WTC11 (cell line): ENCODE data around the gene OR11H6. TPM values are rescaled to one million over a fixed set of nuclear protein-coding genes. Genes with fewer than 3 reads are reported as not detected.

Experiments used
- ATAC-seq: fragments of 200-7000 bp; cut with Tn5 transposase; 2 replicates; pipeline ENCODE4 v1.10.0; 2021; ENCODE audit warnings: mild to moderate bottlenecking, moderate library complexity
- CTCF ChIA-PET: fragments of 300-600 bp; sonication (Branson Sonifier 250); formaldehyde crosslinking; loops from one replicate; lab custom pipeline; 2021; ENCODE audit warnings: antibody characterized with exemption; lab: Charles Lee
- POLR2A ChIA-PET: fragments of 350-600 bp; sonication (Branson Sonifier 250); formaldehyde crosslinking; loops from one replicate; lab custom pipeline; 2021; ENCODE audit warnings: antibody characterized with exemption; lab: Charles Lee
- DNase-seq: peaks from one replicate; pipeline ENCODE4 v3.0.0; 2021; ENCODE audit warnings: low spot score
- H3K27ac Mint-ChIP-seq: 2 replicates; pipeline ENCODE4 v1.8.0; 2021; ENCODE audit warnings: mixed read lengths
- H3K27me3 Mint-ChIP-seq: 2 replicates; pipeline ENCODE4 v1.8.0; 2021; ENCODE audit warnings: low read depth, mild to moderate bottlenecking, moderate library complexity, mixed read lengths
- H3K36me3 Mint-ChIP-seq: 2 replicates; pipeline ENCODE4 v1.8.0; 2021; ENCODE audit warnings: mixed read lengths
- H3K4me1 Mint-ChIP-seq: 2 replicates; pipeline ENCODE4 v1.8.0; 2022; ENCODE audit warnings: mixed read lengths
- H3K4me3 Mint-ChIP-seq: 2 replicates; pipeline ENCODE4 v1.8.0; 2021; ENCODE audit warnings: mild to moderate bottlenecking, moderate library complexity, mixed read lengths
- H3K9me3 Mint-ChIP-seq: 2 replicates; pipeline ENCODE4 v1.8.0; 2021; ENCODE audit warnings: mixed read lengths
- ELF4 ChIP-seq: sonication (generic); formaldehyde crosslinking; IDR thresholded peaks from 2 replicates; pipeline ENCODE4 v1.8.1; 2022; ENCODE audit warnings: low read depth, mild to moderate bottlenecking, moderate library complexity, missing genetic modification reagents
- ESRRA ChIP-seq: sonication (generic); formaldehyde crosslinking; IDR thresholded peaks from 2 replicates; pipeline ENCODE4 v1.8.1; 2022; ENCODE audit warnings: mild to moderate bottlenecking, missing genetic modification reagents, borderline replicate concordance
- HMGA2 ChIP-seq: fragments of 250-450 bp; sonication (Bioruptor Pico); IDR thresholded peaks from 2 replicates; pipeline ENCODE4 v1.4.0; 2021; ENCODE audit warnings: mild to moderate bottlenecking, moderate library complexity
- IRF2 ChIP-seq: sonication (generic); formaldehyde crosslinking; IDR thresholded peaks from 2 replicates; pipeline ENCODE4 v1.8.0; 2022; ENCODE audit warnings: low read depth, missing genetic modification reagents, borderline replicate concordance
- JUN ChIP-seq: sonication (generic); formaldehyde crosslinking; IDR thresholded peaks from 2 replicates; pipeline ENCODE4 v1.8.0; 2023; ENCODE audit warnings: mild to moderate bottlenecking, missing genetic modification reagents
- KAT7 ChIP-seq: sonication (generic); formaldehyde crosslinking; IDR thresholded peaks from 2 replicates; pipeline ENCODE4 v1.8.1; 2023; ENCODE audit warnings: missing genetic modification reagents, mild to moderate bottlenecking, borderline replicate concordance
- NFYB ChIP-seq: sonication (generic); formaldehyde crosslinking; conservative IDR thresholded peaks from 2 replicates; pipeline ENCODE4 v1.8.0; 2022; ENCODE audit warnings: low read depth, missing genetic modification reagents
- NR1H2 ChIP-seq: sonication (generic); formaldehyde crosslinking; IDR thresholded peaks from 2 replicates; pipeline ENCODE4 v1.9.0; 2021; ENCODE audit warnings: mild to moderate bottlenecking, moderate library complexity, missing genetic modification reagents
- NR2C2 ChIP-seq: sonication (generic); formaldehyde crosslinking; IDR thresholded peaks from 2 replicates; pipeline ENCODE4 v1.8.0; 2022; ENCODE audit warnings: mild to moderate bottlenecking, missing genetic modification reagents
- TEAD1 ChIP-seq: sonication (generic); formaldehyde crosslinking; IDR thresholded peaks from 2 replicates; pipeline ENCODE4 v1.8.0; 2022; ENCODE audit warnings: mild to moderate bottlenecking, missing genetic modification reagents
- ZNF219 ChIP-seq: sonication (generic); formaldehyde crosslinking; IDR thresholded peaks from 2 replicates; pipeline ENCODE4 v1.8.0; 2023; ENCODE audit warnings: missing genetic modification reagents, mild to moderate bottlenecking, borderline replicate concordance
- ZNF396 ChIP-seq: fragments of 250-450 bp; sonication (Bioruptor Pico); IDR thresholded peaks from 2 replicates; pipeline ENCODE4 v1.8.0; 2021; ENCODE audit warnings: mild to moderate bottlenecking, moderate library complexity, borderline replicate concordance
- ZNF423 ChIP-seq: fragments of 250-450 bp; sonication (Bioruptor Pico); IDR thresholded peaks from 2 replicates; pipeline ENCODE4 v2.1.2; 2022; ENCODE audit warnings: mild to moderate bottlenecking, moderate library complexity
- total RNA-seq: library from RNA; stranded (reverse); gene quantifications from 3 replicates; pipeline ENCODE4 v1.2.3, GENCODE V29; 2021
- TF ChIP-seq, protein P1 (sequence below): sonication (generic); formaldehyde crosslinking; IDR thresholded peaks from 2 replicates; pipeline ENCODE4 v1.8.0; 2022; ENCODE audit warnings: missing genetic modification reagents
- TF ChIP-seq, protein P2 (sequence below): sonication (generic); formaldehyde crosslinking; IDR thresholded peaks from 2 replicates; pipeline ENCODE4 v1.8.0; 2023; ENCODE audit warnings: missing genetic modification reagents, mild to moderate bottlenecking, borderline replicate concordance
- TF ChIP-seq, protein P3 (sequence below): sonication (generic); formaldehyde crosslinking; IDR thresholded peaks from 2 replicates; pipeline ENCODE4 v1.8.1; 2022; ENCODE audit warnings: mild to moderate bottlenecking, missing genetic modification reagents, moderate library complexity, borderline replicate concordance
- TF ChIP-seq, protein P4 (sequence below): sonication (generic); formaldehyde crosslinking; IDR thresholded peaks from 2 replicates; pipeline ENCODE4 v1.8.1; 2023; ENCODE audit warnings: mild to moderate bottlenecking, moderate library complexity, missing genetic modification reagents
- TF ChIP-seq, protein P5 (sequence below): sonication (generic); formaldehyde crosslinking; conservative IDR thresholded peaks from 2 replicates; pipeline ENCODE4 v1.8.1; 2023; ENCODE audit warnings: mild to moderate bottlenecking, low read depth, missing genetic modification reagents, moderate library complexity
- TF ChIP-seq, protein P6 (sequence below): sonication (generic); formaldehyde crosslinking; IDR thresholded peaks from 2 replicates; pipeline ENCODE4 v1.8.0; 2022; ENCODE audit warnings: mild to moderate bottlenecking, missing genetic modification reagents

The OR11H6 gene
- total RNA-seq, 1 experiment from 2014 or later = not detected

DNA sequence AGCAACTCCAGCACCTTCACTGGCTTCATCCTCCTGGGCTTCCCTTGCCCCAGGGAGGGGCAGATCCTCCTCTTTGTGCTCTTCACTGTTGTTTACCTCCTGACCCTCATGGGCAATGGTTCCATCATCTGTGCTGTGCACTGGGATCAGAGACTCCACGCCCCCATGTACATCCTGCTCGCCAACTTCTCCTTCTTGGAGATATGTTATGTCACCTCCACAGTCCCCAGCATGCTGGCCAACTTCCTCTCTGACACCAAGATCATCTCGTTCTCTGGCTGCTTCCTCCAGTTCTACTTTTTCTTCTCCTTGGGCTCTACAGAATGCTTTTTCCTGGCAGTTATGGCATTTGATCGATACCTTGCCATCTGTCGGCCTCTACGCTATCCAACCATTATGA is 26.1 kb upstream of the OR11H6 start:
- Mint-ChIP-seq H3K9me3 (peaks cover 75% of the 10 kb centered on the region), H3K27ac (no peak overlapping the region), H3K4me3 (no peak overlapping the region)

DNA sequence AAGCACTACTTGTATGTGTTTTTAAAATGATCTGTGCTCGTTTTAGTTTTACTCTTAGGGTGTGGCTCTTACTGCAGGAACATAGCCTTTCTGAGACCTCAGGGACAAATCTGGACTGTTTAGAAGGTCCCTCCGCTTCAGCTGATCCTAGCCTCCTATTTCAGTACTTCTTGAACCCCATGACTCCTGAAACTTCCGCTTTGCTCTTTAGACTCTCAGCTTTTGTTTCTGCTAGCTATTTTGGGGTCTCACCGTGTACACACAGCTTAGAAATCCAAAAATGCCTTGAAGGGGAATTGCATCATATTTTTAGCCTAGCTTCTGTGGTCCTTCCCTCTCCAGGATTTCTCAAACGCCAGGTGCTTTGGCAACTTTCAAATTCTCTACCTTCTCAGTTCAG is 24.5 kb upstream of the OR11H6 start:
- ChIA-PET POLR2A (no interaction called here), CTCF (no interaction called here)
- DNase-seq (no peak), ATAC-seq (no peak)
- Mint-ChIP-seq H3K4me3 (no peak overlapping the region), H3K27me3 (peaks cover 15% of the 10 kb centered on the region), H3K9me3 (peaks cover 73% of the 10 kb centered on the region), H3K36me3 (peaks cover 50% of the 10 kb centered on the region), H3K27ac (no peak overlapping the region), H3K4me1 (no peaks in the 10 kb centered on the region)
- no peak for TF ChIP-seq KAT7 (CRISPR knock-in tag)
- no peak for TF ChIP-seq NFYB
- no peak for TF ChIP-seq TEAD1
- no peak for TF ChIP-seq ZNF423 (CRISPR knock-in tag)
- TF ChIP-seq, protein P1, sequence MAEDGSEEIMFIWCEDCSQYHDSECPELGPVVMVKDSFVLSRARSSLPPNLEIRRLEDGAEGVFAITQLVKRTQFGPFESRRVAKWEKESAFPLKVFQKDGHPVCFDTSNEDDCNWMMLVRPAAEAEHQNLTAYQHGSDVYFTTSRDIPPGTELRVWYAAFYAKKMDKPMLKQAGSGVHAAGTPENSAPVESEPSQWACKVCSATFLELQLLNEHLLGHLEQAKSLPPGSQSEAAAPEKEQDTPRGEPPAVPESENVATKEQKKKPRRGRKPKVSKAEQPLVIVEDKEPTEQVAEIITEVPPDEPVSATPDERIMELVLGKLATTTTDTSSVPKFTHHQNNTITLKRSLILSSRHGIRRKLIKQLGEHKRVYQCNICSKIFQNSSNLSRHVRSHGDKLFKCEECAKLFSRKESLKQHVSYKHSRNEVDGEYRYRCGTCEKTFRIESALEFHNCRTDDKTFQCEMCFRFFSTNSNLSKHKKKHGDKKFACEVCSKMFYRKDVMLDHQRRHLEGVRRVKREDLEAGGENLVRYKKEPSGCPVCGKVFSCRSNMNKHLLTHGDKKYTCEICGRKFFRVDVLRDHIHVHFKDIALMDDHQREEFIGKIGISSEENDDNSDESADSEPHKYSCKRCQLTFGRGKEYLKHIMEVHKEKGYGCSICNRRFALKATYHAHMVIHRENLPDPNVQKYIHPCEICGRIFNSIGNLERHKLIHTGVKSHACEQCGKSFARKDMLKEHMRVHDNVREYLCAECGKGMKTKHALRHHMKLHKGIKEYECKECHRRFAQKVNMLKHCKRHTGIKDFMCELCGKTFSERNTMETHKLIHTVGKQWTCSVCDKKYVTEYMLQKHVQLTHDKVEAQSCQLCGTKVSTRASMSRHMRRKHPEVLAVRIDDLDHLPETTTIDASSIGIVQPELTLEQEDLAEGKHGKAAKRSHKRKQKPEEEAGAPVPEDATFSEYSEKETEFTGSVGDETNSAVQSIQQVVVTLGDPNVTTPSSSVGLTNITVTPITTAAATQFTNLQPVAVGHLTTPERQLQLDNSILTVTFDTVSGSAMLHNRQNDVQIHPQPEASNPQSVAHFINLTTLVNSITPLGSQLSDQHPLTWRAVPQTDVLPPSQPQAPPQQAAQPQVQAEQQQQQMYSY = no peak
- TF ChIP-seq NR2C2 = no peak
- TF ChIP-seq HMGA2 (CRISPR knock-in tag) = no peak
- TF ChIP-seq ZNF396 (CRISPR knock-in tag) = no peak
- TF ChIP-seq, protein P2, sequence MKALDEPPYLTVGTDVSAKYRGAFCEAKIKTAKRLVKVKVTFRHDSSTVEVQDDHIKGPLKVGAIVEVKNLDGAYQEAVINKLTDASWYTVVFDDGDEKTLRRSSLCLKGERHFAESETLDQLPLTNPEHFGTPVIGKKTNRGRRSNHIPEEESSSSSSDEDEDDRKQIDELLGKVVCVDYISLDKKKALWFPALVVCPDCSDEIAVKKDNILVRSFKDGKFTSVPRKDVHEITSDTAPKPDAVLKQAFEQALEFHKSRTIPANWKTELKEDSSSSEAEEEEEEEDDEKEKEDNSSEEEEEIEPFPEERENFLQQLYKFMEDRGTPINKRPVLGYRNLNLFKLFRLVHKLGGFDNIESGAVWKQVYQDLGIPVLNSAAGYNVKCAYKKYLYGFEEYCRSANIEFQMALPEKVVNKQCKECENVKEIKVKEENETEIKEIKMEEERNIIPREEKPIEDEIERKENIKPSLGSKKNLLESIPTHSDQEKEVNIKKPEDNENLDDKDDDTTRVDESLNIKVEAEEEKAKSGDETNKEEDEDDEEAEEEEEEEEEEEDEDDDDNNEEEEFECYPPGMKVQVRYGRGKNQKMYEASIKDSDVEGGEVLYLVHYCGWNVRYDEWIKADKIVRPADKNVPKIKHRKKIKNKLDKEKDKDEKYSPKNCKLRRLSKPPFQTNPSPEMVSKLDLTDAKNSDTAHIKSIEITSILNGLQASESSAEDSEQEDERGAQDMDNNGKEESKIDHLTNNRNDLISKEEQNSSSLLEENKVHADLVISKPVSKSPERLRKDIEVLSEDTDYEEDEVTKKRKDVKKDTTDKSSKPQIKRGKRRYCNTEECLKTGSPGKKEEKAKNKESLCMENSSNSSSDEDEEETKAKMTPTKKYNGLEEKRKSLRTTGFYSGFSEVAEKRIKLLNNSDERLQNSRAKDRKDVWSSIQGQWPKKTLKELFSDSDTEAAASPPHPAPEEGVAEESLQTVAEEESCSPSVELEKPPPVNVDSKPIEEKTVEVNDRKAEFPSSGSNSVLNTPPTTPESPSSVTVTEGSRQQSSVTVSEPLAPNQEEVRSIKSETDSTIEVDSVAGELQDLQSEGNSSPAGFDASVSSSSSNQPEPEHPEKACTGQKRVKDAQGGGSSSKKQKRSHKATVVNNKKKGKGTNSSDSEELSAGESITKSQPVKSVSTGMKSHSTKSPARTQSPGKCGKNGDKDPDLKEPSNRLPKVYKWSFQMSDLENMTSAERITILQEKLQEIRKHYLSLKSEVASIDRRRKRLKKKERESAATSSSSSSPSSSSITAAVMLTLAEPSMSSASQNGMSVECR (CRISPR knock-in tag) = no peak
- no peak for TF ChIP-seq IRF2 (CRISPR knock-in tag)
- TF ChIP-seq NR1H2 (CRISPR knock-in tag) = no peak

More for the DNA sequence above, 26.1 kb upstream of the OR11H6 start:
- ChIA-PET CTCF (no interaction called here), POLR2A (no interaction called here)
- H3K27me3 Mint-ChIP-seq = peaks cover 14% of the 10 kb centered on the region
- peaks cover 46% of the 10 kb centered on the region for H3K36me3 Mint-ChIP-seq
- DNase-seq (no peak), ATAC-seq (no peak)
- TF ChIP-seq, protein P3, sequence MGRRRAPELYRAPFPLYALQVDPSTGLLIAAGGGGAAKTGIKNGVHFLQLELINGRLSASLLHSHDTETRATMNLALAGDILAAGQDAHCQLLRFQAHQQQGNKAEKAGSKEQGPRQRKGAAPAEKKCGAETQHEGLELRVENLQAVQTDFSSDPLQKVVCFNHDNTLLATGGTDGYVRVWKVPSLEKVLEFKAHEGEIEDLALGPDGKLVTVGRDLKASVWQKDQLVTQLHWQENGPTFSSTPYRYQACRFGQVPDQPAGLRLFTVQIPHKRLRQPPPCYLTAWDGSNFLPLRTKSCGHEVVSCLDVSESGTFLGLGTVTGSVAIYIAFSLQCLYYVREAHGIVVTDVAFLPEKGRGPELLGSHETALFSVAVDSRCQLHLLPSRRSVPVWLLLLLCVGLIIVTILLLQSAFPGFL (CRISPR knock-in tag) = no peak
- TF ChIP-seq, protein P4, sequence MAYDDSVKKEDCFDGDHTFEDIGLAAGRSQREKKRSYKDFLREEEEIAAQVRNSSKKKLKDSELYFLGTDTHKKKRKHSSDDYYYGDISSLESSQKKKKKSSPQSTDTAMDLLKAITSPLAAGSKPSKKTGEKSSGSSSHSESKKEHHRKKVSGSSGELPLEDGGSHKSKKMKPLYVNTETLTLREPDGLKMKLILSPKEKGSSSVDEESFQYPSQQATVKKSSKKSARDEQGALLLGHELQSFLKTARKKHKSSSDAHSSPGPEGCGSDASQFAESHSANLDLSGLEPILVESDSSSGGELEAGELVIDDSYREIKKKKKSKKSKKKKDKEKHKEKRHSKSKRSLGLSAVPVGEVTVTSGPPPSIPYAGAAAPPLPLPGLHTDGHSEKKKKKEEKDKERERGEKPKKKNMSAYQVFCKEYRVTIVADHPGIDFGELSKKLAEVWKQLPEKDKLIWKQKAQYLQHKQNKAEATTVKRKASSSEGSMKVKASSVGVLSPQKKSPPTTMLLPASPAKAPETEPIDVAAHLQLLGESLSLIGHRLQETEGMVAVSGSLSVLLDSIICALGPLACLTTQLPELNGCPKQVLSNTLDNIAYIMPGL (CRISPR knock-in tag) = no peak
- TF ChIP-seq ESRRA (CRISPR knock-in tag) (no peak), ELF4 (CRISPR knock-in tag) (no peak), ZNF219 (CRISPR knock-in tag) (no peak), JUN (CRISPR knock-in tag) (no peak), TEAD1 (no peak)
- TF ChIP-seq, protein P5, sequence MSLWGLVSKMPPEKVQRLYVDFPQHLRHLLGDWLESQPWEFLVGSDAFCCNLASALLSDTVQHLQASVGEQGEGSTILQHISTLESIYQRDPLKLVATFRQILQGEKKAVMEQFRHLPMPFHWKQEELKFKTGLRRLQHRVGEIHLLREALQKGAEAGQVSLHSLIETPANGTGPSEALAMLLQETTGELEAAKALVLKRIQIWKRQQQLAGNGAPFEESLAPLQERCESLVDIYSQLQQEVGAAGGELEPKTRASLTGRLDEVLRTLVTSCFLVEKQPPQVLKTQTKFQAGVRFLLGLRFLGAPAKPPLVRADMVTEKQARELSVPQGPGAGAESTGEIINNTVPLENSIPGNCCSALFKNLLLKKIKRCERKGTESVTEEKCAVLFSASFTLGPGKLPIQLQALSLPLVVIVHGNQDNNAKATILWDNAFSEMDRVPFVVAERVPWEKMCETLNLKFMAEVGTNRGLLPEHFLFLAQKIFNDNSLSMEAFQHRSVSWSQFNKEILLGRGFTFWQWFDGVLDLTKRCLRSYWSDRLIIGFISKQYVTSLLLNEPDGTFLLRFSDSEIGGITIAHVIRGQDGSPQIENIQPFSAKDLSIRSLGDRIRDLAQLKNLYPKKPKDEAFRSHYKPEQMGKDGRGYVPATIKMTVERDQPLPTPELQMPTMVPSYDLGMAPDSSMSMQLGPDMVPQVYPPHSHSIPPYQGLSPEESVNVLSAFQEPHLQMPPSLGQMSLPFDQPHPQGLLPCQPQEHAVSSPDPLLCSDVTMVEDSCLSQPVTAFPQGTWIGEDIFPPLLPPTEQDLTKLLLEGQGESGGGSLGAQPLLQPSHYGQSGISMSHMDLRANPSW (CRISPR knock-in tag) = no peak
- TF ChIP-seq, protein P6, sequence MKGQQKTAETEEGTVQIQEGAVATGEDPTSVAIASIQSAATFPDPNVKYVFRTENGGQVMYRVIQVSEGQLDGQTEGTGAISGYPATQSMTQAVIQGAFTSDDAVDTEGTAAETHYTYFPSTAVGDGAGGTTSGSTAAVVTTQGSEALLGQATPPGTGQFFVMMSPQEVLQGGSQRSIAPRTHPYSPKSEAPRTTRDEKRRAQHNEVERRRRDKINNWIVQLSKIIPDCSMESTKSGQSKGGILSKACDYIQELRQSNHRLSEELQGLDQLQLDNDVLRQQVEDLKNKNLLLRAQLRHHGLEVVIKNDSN (CRISPR knock-in tag) = no peak
- H3K4me1 Mint-ChIP-seq = no peaks in the 10 kb centered on the region
